Stimulated activated CD4-positive, alpha-beta T cell treated with anti-CD3 and anti-CD28 coated beads, Interleukin-12 subunit alpha, Interleukin-12 subunit beta, amount 100 ng/mL, for 24 hours (primary cell): ENCODE results near the gene CEBPE.

Experiments
- DNase-seq, 2 experiments: peaks; one replicate each; pipeline ENCODE4 v3.0.0-alpha.2; 2020; ENCODE audit warnings: low read depth in 2 of 2

The CEBPE gene

DNA sequence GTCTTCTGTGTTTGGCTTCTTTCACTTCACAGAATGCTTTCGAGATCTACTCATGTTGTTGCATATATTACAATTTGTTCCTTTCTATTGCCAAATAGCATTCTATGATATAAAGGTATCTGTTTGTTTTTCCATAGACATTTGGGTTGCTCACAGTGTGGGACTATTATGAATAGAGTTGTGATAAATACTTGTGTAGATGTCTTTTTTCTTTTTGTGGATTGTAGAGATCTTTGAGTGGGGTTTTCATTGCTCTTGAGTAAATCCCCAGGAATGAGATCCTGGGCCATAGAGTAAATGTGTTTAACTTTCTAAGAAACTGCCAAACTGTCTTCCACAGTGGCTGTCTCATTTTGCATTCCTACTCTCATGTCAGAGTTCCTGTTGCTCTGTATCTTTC lies 24.9 kb upstream of the CEBPE start:
- no peak for DNase-seq

GRCh38 chr14:23142826-23143225 lies 23.8 kb upstream of the CEBPE start:
- no peak for DNase-seq

- no peak for DNase-seq
Observed at GRCh38 chr14:23141706-23142444, 22.8 kb upstream of the CEBPE start.

DNA sequence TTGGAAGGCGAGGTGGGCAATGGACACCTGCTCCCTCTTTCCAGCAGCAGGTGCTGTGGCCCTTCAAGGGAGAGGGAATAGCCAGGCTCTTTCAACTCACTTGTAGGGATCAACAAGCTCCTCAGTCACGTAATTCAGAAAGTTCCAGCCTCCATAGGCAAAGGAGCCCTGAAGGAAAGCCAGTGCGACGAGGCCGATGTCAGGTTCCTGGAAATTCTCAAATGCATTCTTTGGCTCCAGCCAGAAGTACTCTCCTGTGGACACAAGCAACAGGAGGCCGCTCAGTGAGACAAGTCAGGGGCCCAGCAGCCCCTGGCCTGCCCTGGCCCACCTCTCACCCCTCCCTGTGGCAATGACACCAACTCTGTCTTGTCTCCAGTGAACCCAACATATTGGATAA lies 21.3 kb upstream of the CEBPE start:
- DNase-seq, result no peak

GRCh38 chr14:23139874-23140273 lies 20.8 kb upstream of the CEBPE start:
- DNase-seq, result no peak

DNA sequence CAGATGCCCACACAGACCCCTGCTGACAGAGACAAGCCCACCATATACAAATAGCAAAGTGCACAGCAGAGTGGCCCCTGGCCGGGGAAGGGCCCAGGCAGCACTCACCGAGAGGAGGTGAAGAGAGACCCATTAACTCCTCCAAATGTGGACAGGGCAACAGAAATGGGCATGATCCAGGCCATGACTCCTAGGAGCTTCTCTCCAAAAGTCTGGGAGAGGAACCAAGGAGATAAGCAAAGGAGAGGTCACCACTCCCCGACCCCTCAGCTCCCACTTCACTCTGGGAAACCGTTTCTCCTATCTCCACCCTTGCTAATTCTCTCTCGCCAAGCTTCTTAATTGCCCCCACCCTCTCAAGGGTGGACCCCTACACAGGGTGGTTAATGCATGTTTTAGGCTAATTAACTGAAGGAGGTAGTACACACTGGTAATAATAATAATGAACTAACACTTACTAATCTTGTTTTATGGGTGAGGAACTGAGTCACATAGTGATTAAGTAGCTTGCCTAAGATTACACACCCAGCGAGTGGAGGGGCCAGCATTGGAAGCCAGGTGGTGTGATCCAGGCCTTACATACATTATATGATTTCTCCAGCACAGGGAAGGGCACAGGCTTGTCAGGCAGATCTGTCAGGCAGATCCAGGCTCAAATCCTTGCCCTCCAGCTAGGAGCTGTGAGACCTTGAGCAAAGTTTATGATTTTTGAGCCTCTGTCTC lies 18.9 kb upstream of the CEBPE start:
- DNase-seq, result no peak

DNA sequence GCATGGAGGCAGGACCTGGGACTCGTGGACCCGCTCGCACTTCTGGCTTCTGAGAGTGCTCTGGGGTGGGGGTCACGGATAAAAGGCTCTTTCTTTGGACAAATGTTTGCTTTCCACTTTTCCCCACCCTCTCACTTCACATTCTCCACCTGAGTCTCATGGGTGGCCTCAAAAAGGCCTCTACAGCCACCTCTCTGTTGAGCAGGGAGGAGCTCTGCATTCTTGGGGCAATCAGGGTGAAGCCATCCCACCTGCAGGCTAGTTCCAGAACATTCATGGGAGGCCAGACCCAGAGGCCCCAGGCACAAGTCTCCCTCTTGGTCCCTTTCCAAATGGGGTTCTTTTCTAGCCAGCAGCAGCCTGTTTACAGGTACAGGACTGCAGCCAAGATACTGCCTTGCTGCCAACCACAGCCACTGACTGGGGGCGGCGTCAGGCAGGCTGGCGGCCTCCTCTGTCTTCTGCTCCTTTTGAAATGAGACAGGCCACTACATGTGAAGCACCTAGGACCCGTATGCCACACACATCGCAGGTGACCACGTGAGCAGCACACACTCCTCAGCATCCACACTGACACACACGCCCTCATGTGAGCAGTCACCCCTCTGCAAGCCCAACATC lies 18.2 kb upstream of the CEBPE start:
- DNase-seq, result no peak

- no peak for DNase-seq
Observed at GRCh38 chr14:23136566-23137133, 17.6 kb upstream of the CEBPE start.

- DNase-seq, result no peak
Observed at GRCh38 chr14:23132970-23133369, 13.9 kb upstream of the CEBPE start.

DNA sequence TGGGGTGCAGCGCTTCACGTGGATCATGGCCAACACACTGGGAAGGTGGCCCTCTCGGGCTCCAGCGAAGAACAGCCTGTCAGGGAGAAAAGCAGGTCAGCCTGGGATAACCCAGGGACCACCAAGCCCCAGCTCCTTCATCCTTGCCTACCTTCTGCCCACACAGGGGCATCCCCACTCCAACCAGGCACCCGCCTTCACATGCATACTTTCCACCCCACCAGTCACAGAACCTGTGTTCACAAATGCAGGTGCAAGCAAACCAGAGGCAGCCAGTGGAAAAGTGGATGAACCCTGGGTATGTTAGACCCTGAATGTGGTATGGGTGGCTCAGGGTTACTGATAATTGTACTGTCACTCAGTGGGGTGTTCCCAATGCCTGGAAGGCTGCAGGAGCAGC lies 12.4 kb upstream of the CEBPE start:
- no peak for DNase-seq

GRCh38 chr14:23130871-23131270 lies 11.8 kb upstream of the CEBPE start:
- DNase-seq, result no peak

- no peak for DNase-seq
Observed at GRCh38 chr14:23129759-23130316, 10.8 kb upstream of the CEBPE start.

DNA sequence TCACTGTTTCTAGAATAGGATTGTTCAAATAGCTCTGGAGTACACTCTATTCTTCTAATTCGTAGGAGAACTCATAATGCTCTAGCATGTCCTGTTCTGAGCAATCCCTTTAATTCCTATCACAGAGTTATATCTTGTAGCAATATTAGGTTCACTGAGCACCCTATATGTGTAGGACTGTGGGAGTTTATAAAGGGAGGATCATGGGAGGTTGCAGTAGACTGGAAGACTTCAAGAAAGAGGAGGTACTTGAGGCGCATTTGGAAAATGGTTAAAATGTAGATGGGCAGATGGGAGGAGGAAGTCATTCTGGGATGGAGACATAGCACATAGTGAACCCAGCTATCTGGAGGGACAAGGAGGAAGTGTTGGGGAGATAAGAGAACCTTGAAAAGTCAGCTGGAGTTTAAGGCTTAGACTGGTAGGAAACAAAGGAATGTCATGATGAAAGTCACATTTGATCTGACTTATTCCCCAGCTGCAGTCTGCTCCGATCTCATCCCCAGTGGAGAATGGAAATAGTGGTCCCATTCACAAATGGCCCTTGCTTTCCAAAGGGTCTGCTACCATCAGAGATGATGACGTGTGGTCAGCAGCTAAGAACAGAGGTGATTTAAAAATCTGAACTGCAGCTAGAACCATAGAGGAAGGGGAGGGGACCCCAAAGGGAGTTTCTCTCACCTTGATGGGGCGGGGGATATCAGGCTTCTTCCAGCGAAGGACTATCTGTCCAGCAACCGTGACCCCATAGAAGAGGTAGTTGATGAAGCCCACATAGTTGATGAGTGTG lies 10.1 kb upstream of the CEBPE start:
- no peak for DNase-seq

DNA sequence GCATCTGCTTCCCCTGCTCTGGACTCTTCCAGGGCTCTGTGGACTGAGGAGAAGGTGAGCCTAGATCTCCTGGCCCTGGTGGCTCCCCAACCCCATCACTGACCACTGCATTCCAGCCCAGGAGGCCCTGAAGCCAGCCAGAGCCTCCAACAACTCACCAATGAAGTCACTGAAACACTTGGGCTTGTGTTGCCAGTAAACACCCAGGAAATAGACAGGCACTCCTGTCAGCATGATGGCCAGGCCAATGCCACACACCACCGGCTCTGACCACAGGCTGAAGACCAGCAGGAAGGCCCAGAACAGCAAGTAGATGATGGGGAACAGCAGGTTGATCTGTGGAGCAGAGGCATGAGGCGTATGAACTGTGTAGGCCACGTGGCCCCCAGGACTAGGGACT lies 8.8 kb upstream of the CEBPE start:
- no peak for DNase-seq

DNA sequence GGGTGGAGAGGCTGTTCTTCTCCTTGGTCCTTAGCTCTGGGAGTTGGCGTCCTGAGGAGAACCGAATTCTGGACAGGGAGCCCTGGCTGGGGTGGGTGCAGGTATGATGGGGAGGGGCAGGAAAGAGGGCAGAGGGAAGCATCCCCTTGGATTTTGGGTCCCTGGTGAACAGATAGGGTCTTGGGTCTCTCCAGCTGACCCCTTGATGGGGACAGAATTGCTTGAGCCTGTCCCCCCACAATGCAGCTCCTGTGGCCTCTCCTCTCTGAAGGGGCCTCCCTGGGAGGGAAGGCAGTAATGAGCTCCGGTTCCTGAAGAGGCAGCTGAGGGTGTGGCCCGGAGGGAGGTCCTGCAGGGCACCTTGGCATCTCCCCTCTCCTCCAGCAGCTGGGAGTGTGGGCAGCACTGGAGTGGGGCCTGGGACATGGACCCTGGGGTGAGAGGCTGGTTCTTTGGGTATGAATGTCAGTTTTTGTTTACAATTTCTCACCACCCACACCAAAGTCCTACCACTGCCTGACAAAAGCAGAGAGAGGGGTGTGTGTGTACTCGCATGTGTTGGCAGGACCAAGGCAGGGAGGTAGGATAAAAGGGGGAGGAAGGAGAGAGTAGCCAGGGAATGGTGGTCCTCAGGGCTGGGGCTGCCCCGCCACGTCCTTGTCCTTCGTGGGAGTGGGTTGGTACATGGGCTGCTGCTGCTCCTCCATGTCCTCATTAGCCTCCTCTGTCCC lies 7.7 kb upstream of the CEBPE start:
- DNase-seq, result no peak

GRCh38 chr14:23125933-23126524 lies 7.0 kb upstream of the CEBPE start:
- no peak for DNase-seq

- DNase-seq, result no peak
Observed at GRCh38 chr14:23125011-23125410, 6.0 kb upstream of the CEBPE start.

GRCh38 chr14:23124337-23124954 lies 5.4 kb upstream of the CEBPE start:
- no peak for DNase-seq

- no peak for DNase-seq
Observed at GRCh38 chr14:23123419-23123818, 4.4 kb upstream of the CEBPE start.

- DNase-seq, result no peak
Observed at GRCh38 chr14:23122086-23122485, 3.0 kb upstream of the CEBPE start.
